Natural killer cell (primary cell): ENCODE data around the gene LILRB5. TPM values are rescaled to one million over a fixed set of nuclear protein-coding genes. Genes with fewer than 3 reads are reported as not detected.
A peak's percentile ranks its signal among the peaks of the same experiment; 100 is the strongest.
"Not testable (repeated sequence)": the region's sequence is repeated elsewhere in the genome, so short reads cannot be mapped to it uniquely, and the experiment has no call there.

Experiments used
- ATAC-seq, 3 donors: fragments of 150-1000 bp in 2 of 3; fragments of 200-7000 bp in 1 of 3; cut with Tn5 transposase; 1 replicate in 1 of 3; 2 replicates in 2 of 3; pipeline ENCODE4 v1.10.0; 2021; ENCODE audit warnings: mild to moderate bottlenecking in 2 of 3, moderate library complexity in 2 of 3
- DNase-seq, 2 donors: peaks; one replicate each; pipeline versions ENCODE4 v3.0.0 to v3.0.0-alpha.2; 2013 to 2021; ENCODE audit warnings: mixed read lengths in 1 of 2
- H3K27ac ChIP-seq: one replicate; pipeline ENCODE4 v1.5.1; 2013; ENCODE audit warnings: mild to moderate bottlenecking, low read length
- H3K27me3 ChIP-seq: one replicate; pipeline ENCODE4 v1.6.1; 2013; ENCODE audit warnings: low read length; ENCODE audit not compliant: control insufficient read depth, insufficient read depth
- H3K36me3 ChIP-seq: one replicate; pipeline ENCODE4 v1.6.1; 2013; ENCODE audit warnings: low read length; ENCODE audit not compliant: control insufficient read depth, insufficient read depth
- H3K4me1 ChIP-seq: one replicate; pipeline ENCODE4 v1.6.1; 2013; ENCODE audit warnings: low read length; ENCODE audit not compliant: control insufficient read depth, insufficient read depth
- H3K4me3 ChIP-seq: one replicate; pipeline ENCODE4 v1.5.1; 2013; ENCODE audit warnings: low read length
- H3K9me3 ChIP-seq: one replicate; pipeline ENCODE4 v1.6.1; 2013; ENCODE audit warnings: low read length; ENCODE audit not compliant: control insufficient read depth, insufficient read depth
- H3K27ac Mint-ChIP-seq, 2 donors: one replicate each; pipeline ENCODE4 v1.8.0; 2022; ENCODE audit warnings: mild to moderate bottlenecking in 2 of 2, mixed read lengths in 2 of 2, moderate library complexity in 1 of 2
- H3K27me3 Mint-ChIP-seq, 2 donors: one replicate each; pipeline ENCODE4 v1.8.0; 2022; ENCODE audit warnings: low read depth in 2 of 2, mixed read lengths in 2 of 2
- H3K36me3 Mint-ChIP-seq: one replicate; pipeline ENCODE4 v1.8.0; 2022; ENCODE audit warnings: mixed read lengths
- H3K4me1 Mint-ChIP-seq, 2 donors: one replicate each; pipeline ENCODE4 v1.8.0; 2022; ENCODE audit warnings: mixed read lengths in 2 of 2
- H3K4me3 Mint-ChIP-seq: one replicate; pipeline ENCODE4 v1.8.0; 2022; ENCODE audit warnings: mild to moderate bottlenecking, moderate library complexity, mixed read lengths
- H3K9me3 Mint-ChIP-seq, 2 donors: one replicate each; pipeline ENCODE4 v1.8.0; 2022; ENCODE audit warnings: mixed read lengths in 2 of 2
- WGBS: methylation state at CpG from one replicate; pipeline ENCODE4 v1.1.7; 2013; ENCODE audit warnings: missing lambda C conversion rate; ENCODE audit not compliant: insufficient coverage; 5-methylcytosine and 5-hydroxymethylcytosine counted together
- intact Hi-C: fragments of 100-400 bp; cut with micrococcal nuclease; formaldehyde crosslinking; loops from one replicate; pipeline ENCODE4 v1.14.2; 2022
- total RNA-seq, 4 donors: library from RNA; stranded (reverse); fragments of 120-200 nt in 1 of 4; gene quantifications; one replicate each; pipeline versions ENCODE4 v1.2.3 to v1.2.4, GENCODE V29; 2013 to 2022
- TF ChIP-seq, protein P1 (sequence below): fragments of 200-600 bp; IDR thresholded peaks from one replicate; pipeline ENCODE4 v1.8.0; 2022; ENCODE audit warnings: antibody characterized with exemption

Gene LILRB5
- total RNA-seq, 3 donors from 2014 or later (not counting 1 experiment from before 2014, with no cell fraction given) = 0.09 to 0.18 TPM; not detected in 1

DNA sequence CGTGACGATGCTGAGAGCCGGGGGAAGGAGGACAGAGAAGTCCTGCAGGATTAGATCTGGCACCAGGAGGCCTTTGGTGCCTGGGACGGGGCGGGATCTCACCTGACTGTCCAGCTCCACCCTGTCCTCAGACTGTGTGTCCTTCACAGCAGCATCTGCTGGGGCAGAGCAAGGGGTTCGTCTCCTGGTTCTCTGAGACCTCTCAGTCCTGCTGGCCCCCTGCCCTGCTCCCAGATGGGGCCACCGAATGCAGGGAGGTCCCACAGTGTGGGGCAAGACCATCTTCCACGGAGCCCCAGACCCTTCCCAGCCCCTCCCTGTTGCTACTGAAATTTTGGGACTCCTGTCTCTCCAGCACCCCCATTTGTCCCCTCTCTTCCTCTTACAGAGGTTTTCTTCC lies 38.8 kb downstream of the LILRB5 start:
- peaks cover 5 to 7% of the 10 kb centered on the region in 2 donors for H3K27me3 Mint-ChIP-seq
- 87% methylated on average over 8 of the region's 8 CpGs for WGBS
- ATAC-seq (no peak), DNase-seq (no peak)
- TF ChIP-seq, protein P1, sequence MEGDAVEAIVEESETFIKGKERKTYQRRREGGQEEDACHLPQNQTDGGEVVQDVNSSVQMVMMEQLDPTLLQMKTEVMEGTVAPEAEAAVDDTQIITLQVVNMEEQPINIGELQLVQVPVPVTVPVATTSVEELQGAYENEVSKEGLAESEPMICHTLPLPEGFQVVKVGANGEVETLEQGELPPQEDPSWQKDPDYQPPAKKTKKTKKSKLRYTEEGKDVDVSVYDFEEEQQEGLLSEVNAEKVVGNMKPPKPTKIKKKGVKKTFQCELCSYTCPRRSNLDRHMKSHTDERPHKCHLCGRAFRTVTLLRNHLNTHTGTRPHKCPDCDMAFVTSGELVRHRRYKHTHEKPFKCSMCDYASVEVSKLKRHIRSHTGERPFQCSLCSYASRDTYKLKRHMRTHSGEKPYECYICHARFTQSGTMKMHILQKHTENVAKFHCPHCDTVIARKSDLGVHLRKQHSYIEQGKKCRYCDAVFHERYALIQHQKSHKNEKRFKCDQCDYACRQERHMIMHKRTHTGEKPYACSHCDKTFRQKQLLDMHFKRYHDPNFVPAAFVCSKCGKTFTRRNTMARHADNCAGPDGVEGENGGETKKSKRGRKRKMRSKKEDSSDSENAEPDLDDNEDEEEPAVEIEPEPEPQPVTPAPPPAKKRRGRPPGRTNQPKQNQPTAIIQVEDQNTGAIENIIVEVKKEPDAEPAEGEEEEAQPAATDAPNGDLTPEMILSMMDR = no peak
- Histone ChIP-seq H3K36me3 (peaks cover 6% of the 10 kb centered on the region), H3K27ac (no peak overlapping the region), H3K4me1 (peaks cover 10% of the 10 kb centered on the region), H3K4me3 (no peak overlapping the region), H3K27me3 (no peaks in the 10 kb centered on the region), H3K9me3 (no peaks in the 10 kb centered on the region)
- no peaks in the 10 kb centered on the region for H3K9me3 Mint-ChIP-seq
- H3K36me3 Mint-ChIP-seq = no peaks in the 10 kb centered on the region
- peaks cover 0 to 3% of the 10 kb centered on the region in 2 donors for H3K4me1 Mint-ChIP-seq
- H3K4me3 Mint-ChIP-seq = no peak overlapping the region
- intact Hi-C loops = no loop called here
- peak overlapping the region in 1 of 2 donors; percentile 35 for H3K27ac Mint-ChIP-seq

DNA sequence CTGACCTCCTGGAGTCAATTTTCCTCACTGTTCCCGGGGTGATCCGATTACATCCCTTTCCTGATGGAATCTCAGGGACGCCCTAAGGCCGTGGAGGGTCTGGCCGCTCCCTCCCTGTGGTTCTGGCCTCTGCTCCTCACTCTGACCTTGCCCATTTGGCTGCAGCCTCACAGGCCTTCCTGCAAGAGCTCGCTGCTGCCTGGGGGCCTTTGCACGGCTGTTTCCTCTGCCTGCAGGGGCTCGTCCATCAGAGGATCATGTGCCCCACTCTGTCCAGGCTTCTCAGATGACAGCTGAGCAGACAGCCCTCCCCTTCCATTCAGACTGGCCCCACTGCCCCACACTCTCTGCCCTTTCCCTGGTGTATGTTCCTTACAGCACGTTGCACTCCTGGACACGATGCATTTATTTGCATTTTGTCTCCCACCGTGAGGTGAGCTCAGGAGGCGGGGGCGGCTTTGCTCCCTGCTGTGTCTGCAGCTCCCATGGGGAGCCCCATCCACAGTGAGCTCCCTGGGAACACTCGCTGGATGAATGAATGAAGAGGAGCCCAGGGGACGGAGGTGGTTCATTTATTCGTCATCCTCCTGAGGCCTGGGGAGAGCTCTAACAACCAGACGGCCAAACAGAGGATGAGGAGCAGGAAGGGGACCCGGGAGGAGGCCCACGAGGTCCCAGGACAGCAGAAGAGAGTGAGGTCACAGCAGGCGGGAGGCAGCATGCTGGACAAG lies 39.4 kb downstream of the LILRB5 start:
- H3K4me3 ChIP-seq, H3K9me3 Mint-ChIP-seq, DNase-seq, H3K36me3 Mint-ChIP-seq, H3K4me1 Mint-ChIP-seq, H3K4me1 ChIP-seq, H3K27me3 ChIP-seq, H3K9me3 ChIP-seq, H3K36me3 ChIP-seq, H3K4me3 Mint-ChIP-seq, H3K27ac ChIP-seq, intact Hi-C loops, H3K27me3 Mint-ChIP-seq, ATAC-seq: not testable (repeated sequence)
- peak overlapping the region in 1 of 2 donors; percentile 35 for H3K27ac Mint-ChIP-seq
- WGBS = 85% methylated on average over 15 of the region's 20 CpGs

DNA sequence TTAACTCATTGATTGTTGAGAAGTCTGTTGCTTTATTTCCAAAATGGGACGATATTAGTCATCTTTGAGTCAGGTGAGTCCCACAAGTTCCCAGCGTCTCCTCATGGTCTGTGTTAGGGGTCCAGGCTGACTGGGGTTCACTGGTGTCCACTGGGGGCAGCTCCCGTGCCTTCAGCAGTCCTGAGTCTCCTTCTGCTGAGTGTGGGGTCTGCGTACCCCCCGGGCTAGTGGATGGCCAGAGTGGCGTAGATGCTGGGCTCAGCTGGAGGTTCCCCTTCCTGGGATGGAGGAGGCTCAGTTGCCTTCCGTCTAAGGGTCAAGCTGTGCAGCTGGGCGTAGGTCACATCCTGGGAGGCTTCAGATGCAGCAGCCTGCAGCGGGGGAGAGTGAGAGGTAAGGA lies 40.2 kb downstream of the LILRB5 start:
- ATAC-seq = no peak
- WGBS = 89% methylated on average over 9 of the region's 9 CpGs

DNA sequence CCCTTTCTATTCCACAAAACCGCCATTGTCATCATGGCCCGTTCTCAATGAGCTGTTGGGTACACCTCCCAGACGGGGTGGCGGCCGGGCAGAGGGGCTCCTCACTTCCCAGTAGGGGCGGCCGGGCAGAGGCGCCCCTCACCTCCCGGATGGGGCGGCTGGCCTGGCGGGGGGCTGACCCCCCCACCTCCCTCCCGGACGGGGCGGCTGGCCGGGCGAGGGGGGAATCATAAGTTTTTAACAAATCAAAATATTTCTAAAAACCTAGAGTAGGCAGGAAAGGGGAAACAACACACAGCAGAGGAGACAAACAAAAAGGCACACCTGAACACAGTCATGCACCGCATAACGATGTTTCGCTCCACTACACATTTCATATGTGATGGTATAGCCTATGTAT lies 42.3 kb downstream of the LILRB5 start:
- intact Hi-C loops, H3K4me3 ChIP-seq, H3K4me3 Mint-ChIP-seq, H3K27ac ChIP-seq, DNase-seq, ATAC-seq, H3K9me3 Mint-ChIP-seq, H3K9me3 ChIP-seq, H3K27ac Mint-ChIP-seq, H3K27me3 Mint-ChIP-seq, H3K36me3 ChIP-seq, H3K27me3 ChIP-seq, H3K36me3 Mint-ChIP-seq: not testable (repeated sequence)
- H3K4me1 ChIP-seq = peaks cover 24% of the 10 kb centered on the region
- H3K4me1 Mint-ChIP-seq = peaks cover 15 to 16% of the 10 kb centered on the region in 2 donors
- WGBS = 97% methylated on average over 13 of the region's 19 CpGs

More for the DNA sequence above, 40.2 kb downstream of the LILRB5 start:
- Histone ChIP-seq H3K27ac (no peak overlapping the region), H3K9me3 (no peaks in the 10 kb centered on the region), H3K4me1 (peaks cover 2% of the 10 kb centered on the region), H3K36me3 (peaks cover 6% of the 10 kb centered on the region), H3K4me3 (no peak overlapping the region), H3K27me3 (no peaks in the 10 kb centered on the region)
- no peak for DNase-seq
- H3K36me3 Mint-ChIP-seq = no peaks in the 10 kb centered on the region
- no peaks in the 10 kb centered on the region for H3K9me3 Mint-ChIP-seq
- intact Hi-C loops = no loop called here
- no peak overlapping the region for H3K27ac Mint-ChIP-seq
- H3K27me3 Mint-ChIP-seq = peaks cover 0 to 6% of the 10 kb centered on the region in 2 donors
- TF ChIP-seq, protein P1 = no peak
- H3K4me3 Mint-ChIP-seq = no peak overlapping the region
- H3K4me1 Mint-ChIP-seq = no peaks in the 10 kb centered on the region

DNA sequence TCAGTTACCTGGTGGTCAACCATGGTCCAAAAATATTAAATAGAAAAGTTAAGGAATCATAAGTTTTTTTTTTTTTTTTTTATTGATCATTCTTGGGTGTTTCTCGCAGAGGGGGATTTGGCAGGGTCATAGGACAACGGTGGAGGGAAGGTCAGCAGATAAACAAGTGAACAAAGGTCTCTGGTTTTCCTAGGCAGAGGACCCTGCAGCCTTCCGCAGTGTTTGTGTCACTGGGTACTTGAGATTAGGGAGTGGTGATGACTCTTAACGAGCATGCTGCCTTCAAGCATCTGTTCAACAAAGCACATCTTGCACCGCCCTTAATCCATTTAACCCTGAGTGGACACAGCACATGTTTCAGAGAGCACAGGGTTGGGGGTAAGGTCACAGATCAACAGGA lies 42.9 kb downstream of the LILRB5 start:
- H3K4me3 ChIP-seq, H3K27ac Mint-ChIP-seq, intact Hi-C loops, DNase-seq, H3K27ac ChIP-seq, H3K27me3 Mint-ChIP-seq, ATAC-seq, H3K9me3 ChIP-seq, H3K9me3 Mint-ChIP-seq, H3K27me3 ChIP-seq, H3K4me3 Mint-ChIP-seq, H3K36me3 ChIP-seq, H3K36me3 Mint-ChIP-seq: not testable (repeated sequence)
- peaks cover 19 to 22% of the 10 kb centered on the region in 2 donors for H3K4me1 Mint-ChIP-seq
- peaks cover 29% of the 10 kb centered on the region for H3K4me1 ChIP-seq
- no CpG with 5 or more reads among the region's 5 CpGs for WGBS
